ENCODE measurements around the gene KLHL10. TPM values are rescaled to one million over a fixed set of nuclear protein-coding genes. Genes with fewer than 3 reads are reported as not detected.

The KLHL10 gene
- total and polyA plus RNA-seq, 2 of the 13 experiments (the other 11 are each of a cell fraction or from before 2014, with no cell fraction given): 0.04 to 0.08 TPM

DNA sequence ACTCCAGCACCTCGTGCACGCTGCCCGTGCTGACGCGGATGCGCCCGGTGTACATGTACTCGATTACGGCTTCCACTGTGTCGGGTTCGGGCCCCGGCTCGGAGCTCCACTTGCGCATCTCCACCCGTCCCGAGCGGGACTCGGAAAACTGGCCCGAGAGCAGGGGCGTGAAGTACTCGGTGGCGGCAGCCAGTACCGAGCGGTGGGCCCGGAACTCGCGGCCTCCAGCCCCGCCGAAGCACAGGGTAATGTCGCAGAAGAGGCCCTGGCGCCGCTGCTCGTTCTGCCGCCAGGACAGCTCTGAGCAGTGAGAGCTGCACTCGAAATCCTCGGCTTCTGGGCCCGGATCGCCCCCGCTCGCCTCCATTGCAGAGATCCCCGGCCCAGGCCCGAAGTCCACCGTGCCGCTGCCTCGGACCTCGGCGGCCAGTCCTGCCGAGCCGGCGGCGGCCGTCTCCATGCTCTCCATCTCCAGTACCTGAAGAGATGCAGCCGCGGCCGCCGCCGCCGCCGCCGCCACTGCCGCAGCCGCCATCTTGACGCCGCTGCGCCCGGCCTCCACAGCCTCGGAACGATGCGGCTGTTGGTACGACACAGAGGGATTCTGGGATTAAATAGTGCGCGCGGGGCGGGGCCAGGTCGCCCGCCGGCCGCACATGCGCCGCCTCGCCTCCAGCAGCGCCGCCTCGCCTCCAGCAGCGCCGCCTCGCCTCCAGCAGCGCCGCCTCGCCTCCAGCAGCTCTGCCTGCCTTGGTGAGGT lies 27.4 kb downstream of the KLHL10 start, which contains the start of gene KLHL11 (continued):
- TF ChIP-seq MAZ (IDR thresholded peaks at IDR 0.05; ENCODE audit: borderline replicate concordance, low read depth, low read length) (peak; percentile 65; the same call in 1 of the 2 replicates), MAZ (CRISPR knock-in tag; IDR thresholded peaks at IDR 0.05; ENCODE audit: low read depth) (peak; percentile 84), NR2F1 (CRISPR knock-in tag; IDR thresholded peaks at IDR 0.05) (no peak), WIZ (CRISPR knock-in tag; IDR thresholded peaks at IDR 0.05) (0 out of 2 replicates have a peak, but pooled peaks have one; percentile 36), ZNF607 (CRISPR knock-in tag; IDR thresholded peaks at IDR 0.05; ENCODE audit: borderline replicate concordance) (peak; percentile 51), SRY (CRISPR knock-in tag; IDR thresholded peaks at IDR 0.05) (no peak; the same call in 1 of the 2 replicates), ARNT (IDR thresholded peaks at IDR 0.05) (no peak), SOX13 (IDR thresholded peaks at IDR 0.05) (0 out of 2 replicates have a peak, but pooled peaks have one; percentile 9), SOX13 (CRISPR knock-in tag; conservative IDR thresholded peaks at IDR 0.05 in 1 of 2, IDR thresholded peaks at IDR 0.05 in 1 of 2) (peak in 1 of 2 experiments; percentile 15; a peak in 1 of 4 replicates), SMARCE1 (IDR thresholded peaks at IDR 0.05; ENCODE audit: borderline replicate concordance) (no peak), IKZF5 (CRISPR knock-in tag; IDR thresholded peaks at IDR 0.05) (peak; percentile 83), ZBTB1 (CRISPR knock-in tag; IDR thresholded peaks at IDR 0.05; ENCODE audit: borderline replicate concordance) (no peak), AKAP8 (CRISPR knock-in tag; IDR thresholded peaks at IDR 0.05) (no peak), ZFP1 (CRISPR knock-in tag; IDR thresholded peaks at IDR 0.05) (no peak), PHF20 (CRISPR knock-in tag; IDR thresholded peaks at IDR 0.05) (peak; percentile 69; the same call in 1 of the 2 replicates), GFI1 (CRISPR knock-in tag; IDR thresholded peaks at IDR 0.05; ENCODE audit: borderline replicate concordance) (no peak), ZNF460 (CRISPR knock-in tag; IDR thresholded peaks at IDR 0.05; ENCODE audit: borderline replicate concordance) (no peak), HIC2 (CRISPR knock-in tag; IDR thresholded peaks at IDR 0.05; ENCODE audit: low read depth) (no peak), GPBP1L1 (CRISPR knock-in tag; IDR thresholded peaks at IDR 0.05) (no peak), PBX3 (CRISPR knock-in tag; IDR thresholded peaks at IDR 0.05; ENCODE audit: borderline replicate concordance) (0 out of 2 replicates have a peak, but pooled peaks have one; percentile 65), KLF12 (CRISPR knock-in tag; IDR thresholded peaks at IDR 0.05; ENCODE audit: borderline replicate concordance) (no peak; the same call in 1 of the 2 replicates), ZNF891 (CRISPR knock-in tag; IDR thresholded peaks at IDR 0.05) (peak; percentile 79; the same call in 1 of the 2 replicates), NONO (IDR thresholded peaks at IDR 0.05) (no peak), NONO (CRISPR knock-in tag; conservative IDR thresholded peaks at IDR 0.05) (peak; percentile 84), ZNF33B (CRISPR knock-in tag; IDR thresholded peaks at IDR 0.05) (peak; percentile 16; the same call in 1 of the 2 replicates)
